ENCODE measurements around the gene LILRB1.
"Not testable (repeated sequence)": the region's sequence is repeated elsewhere in the genome, so short reads cannot be mapped to it uniquely, and the experiment has no call there.

LILRB1 gene

DNA sequence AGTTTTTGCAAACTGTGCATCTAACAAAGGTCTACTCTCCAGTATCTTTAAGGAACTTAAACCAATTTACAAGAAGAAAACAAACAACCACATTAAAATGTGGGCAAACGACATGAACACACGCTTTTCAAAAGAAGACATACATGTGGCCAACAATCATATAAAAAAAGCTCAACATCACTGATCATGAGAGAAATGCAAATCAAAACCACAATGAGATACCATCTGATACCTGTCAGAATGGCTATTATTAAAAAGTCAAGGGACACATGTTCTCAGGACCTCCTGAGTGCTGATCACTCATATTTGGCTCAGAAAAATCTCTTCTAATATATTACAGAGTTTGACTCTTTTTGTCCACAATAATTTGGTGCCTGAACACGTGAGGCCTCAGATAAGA is 14.2 kb upstream of the LILRB1 start:
- TF ChIP-seq, protein P1, sequence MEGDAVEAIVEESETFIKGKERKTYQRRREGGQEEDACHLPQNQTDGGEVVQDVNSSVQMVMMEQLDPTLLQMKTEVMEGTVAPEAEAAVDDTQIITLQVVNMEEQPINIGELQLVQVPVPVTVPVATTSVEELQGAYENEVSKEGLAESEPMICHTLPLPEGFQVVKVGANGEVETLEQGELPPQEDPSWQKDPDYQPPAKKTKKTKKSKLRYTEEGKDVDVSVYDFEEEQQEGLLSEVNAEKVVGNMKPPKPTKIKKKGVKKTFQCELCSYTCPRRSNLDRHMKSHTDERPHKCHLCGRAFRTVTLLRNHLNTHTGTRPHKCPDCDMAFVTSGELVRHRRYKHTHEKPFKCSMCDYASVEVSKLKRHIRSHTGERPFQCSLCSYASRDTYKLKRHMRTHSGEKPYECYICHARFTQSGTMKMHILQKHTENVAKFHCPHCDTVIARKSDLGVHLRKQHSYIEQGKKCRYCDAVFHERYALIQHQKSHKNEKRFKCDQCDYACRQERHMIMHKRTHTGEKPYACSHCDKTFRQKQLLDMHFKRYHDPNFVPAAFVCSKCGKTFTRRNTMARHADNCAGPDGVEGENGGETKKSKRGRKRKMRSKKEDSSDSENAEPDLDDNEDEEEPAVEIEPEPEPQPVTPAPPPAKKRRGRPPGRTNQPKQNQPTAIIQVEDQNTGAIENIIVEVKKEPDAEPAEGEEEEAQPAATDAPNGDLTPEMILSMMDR (conservative IDR thresholded peaks at IDR 0.05; ENCODE audit: low read length): no peak
- H3K4me3 ChIP-seq (ENCODE audit: low read length): no peak overlapping the region
- no peak for DNase-seq (ENCODE audit: low read depth)

DNA sequence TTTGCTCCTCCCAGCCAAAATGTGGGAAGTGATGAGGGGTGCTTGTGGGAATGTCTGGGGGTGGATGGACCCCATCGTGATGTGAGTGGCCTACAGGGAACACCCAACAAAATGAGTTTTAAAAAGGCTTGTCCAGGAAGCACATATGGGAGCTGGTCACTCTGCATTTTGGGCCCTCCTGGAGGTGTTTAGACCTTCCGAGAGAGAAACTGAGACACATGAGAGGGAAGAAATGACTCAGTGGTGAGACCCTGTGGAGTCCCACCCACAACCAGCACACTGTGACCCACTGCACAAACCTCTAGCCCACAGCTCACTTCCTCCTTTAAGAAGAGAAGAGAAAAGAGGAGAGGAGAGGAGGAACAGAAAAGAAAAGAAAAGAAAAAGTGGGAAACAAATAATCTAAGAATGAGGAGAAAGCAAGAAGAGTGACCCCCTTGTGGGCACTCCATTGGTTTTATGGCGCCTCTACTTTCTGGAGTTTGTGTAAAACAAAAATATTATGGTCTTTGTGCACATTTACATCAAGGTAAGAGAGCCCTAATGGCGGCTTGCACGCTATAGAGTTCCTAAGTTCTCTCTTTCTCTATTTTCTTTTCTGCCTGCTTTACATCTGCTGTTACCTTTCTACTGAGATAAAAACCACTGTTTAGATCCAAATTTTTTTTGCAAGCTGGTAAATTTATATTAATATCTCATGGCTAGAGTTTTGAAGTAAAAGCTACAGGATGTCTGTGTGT is 13.3 kb upstream of the LILRB1 start:
- no peak for DNase-seq (ENCODE audit: low read depth)
- H3K4me3 ChIP-seq (ENCODE audit: low read length): no peak overlapping the region

DNA sequence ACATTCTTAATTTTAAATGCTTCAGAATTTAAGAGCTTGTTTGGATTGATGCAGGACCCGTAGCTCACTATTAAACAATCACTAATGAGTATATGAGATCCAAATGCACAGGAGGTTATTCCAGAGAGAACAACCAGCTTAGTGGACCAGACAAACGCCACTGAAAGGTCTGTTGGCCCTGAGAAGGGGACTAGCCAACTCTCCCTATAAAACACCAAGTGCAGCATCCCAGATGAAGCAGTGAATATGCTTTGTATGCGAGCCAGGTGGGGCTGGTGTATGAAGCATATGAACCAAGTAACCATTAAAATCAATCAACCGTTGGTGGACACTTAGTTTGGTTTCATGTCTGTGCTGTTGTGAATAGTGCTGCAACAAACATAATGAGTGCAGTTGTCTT is 9.8 kb upstream of the LILRB1 start:
- TF ChIP-seq, protein P1 (conservative IDR thresholded peaks at IDR 0.05; ENCODE audit: low read length): no peak
- no peak for DNase-seq (ENCODE audit: low read depth)
- H3K4me3 ChIP-seq (ENCODE audit: low read length): no peak overlapping the region

More for the DNA sequence above, 13.3 kb upstream of the LILRB1 start:
- TF ChIP-seq, protein P1 (conservative IDR thresholded peaks at IDR 0.05; ENCODE audit: low read length): no peak

DNA sequence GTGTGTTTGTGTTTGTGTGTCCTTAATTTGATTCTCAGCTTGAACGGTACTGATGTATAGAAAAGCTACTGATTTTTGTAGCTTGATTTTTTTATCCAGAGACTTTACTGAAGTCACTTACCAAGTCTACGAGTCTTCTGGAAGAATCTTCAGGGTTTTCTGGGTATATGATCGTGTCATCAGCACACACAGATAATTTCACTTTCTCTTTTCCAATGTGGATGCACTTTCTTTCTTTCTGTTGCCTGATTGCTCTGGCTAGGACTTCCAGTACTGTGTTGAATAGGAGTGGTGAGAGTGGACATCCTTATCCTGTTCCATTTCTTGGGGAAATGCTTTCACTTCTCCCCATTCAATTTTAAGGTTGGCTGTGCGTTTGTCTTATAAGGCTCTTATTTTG is 7.9 kb upstream of the LILRB1 start:
- TF ChIP-seq, protein P1 (conservative IDR thresholded peaks at IDR 0.05; ENCODE audit: low read length): no peak
- no peak overlapping the region for H3K4me3 ChIP-seq (ENCODE audit: low read length)
- DNase-seq (ENCODE audit: low read depth): no peak

DNA sequence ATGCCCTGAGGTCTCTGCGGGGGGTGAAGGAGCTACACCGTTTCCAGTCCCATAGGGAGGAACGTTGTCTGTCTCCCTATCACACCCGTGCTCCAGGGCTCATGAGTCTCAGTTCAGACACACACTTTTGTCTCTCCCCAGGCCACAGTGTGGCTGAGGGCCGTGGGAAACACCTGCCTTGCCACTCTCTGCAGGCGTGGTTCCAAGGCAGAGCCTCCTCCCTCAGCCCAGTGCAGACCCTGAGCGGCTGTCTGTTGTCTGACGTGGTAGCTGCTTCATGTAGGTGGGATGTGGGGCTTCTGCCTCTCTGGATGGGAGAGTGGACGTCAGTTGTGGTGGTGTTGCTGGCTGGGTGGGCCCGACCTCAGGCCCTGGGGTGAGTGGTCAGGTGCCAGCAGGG is 6.0 kb upstream of the LILRB1 start:
- DNase-seq (ENCODE audit: low read depth); H3K4me3 ChIP-seq (ENCODE audit: low read length): not testable (repeated sequence)

DNA sequence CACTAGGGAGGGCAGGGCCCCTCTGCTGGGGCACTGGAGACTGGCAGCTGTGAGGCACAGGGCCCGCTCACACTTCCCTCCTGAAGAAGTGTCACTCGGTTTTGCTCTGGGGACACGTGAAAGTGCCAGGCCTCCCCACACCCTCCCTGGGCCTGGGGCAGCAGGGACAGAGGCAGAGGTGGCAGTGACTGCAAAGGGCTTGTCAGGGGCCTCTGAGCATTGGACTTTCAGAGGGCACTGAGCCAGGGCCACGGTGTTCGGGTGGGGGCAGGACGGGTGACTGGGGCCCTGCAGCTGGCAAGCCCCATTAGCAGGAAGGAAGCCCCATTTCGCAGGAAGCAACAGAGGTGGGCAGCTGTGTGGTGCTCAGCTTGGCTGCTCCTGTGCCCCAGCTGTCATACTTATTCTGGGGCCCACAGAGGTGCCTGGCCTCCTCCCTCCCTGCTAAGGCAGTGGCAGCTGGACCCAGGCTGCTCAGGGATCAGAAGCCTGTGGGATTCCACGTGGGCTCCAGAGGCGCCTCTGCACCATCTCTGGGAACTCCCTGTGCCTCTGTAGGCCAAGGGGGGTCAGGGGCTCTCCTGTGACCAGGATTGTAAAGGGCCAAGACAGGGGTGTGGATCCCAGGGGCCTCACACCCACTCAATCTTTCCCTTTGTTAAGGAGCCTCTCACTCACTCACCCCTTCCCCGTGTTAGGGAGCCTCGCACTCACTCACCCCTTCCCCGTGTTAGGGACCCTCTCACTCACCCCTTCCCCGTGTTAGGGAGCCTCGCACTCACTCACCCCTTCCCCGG is 5.2 kb upstream of the LILRB1 start:
- DNase-seq (ENCODE audit: low read depth); H3K4me3 ChIP-seq (ENCODE audit: low read length): not testable (repeated sequence)

DNA sequence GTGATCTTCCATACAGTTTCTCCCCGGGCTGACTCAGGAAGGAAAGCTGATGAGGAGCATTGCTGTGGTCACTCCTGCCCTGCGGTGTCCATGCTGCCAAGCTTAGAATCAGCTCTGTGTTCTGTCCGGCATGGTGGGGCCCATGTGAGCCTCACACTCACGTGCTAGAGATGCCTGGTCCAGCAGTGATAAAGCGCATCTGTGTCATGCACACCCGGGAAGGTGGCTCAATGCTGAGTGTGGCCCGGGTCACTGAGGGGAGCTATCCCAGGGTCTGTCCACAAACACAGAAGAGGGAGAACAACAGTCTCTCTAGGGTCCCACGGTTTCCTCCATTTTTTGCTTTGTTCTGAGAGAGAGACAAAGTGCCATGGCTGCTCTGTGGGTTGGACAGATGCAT is 3.5 kb upstream of the LILRB1 start:
- DNase-seq (ENCODE audit: low read depth): no peak
- no peak overlapping the region for H3K4me3 ChIP-seq (ENCODE audit: low read length)
- TF ChIP-seq, protein P1 (conservative IDR thresholded peaks at IDR 0.05; ENCODE audit: low read length): no peak

DNA sequence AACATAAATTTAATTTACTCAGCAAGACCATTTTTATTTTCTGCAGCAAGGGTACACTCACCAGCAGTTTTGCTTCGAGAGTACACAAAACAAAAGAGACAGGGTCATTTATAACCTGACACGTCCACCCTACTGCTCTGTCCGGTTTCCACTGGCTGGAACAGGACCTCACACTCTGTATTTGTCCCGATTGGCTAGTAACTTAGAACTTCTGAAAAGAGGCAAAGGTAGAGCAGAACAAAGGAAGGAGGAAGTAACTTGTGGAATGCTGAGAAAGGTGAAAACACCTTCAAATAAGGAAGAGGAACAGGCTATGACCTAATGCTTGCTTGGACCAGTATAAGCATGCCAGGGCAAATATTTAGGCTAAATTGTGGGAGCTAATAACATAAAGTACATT is 2.4 kb upstream of the LILRB1 start:
- DNase-seq (ENCODE audit: low read depth); H3K4me3 ChIP-seq (ENCODE audit: low read length): not testable (repeated sequence)

Data from AG10803 (cell line).